Retinal pigment epithelial cell (primary cell): ENCODE measurements around the gene LGALS12.

Experiments
- DNase-seq: peaks from one replicate; pipeline ENCODE4 v3.0.0-alpha.2; 2010; ENCODE audit warnings: low read depth
- H3K4me3 ChIP-seq: 2 replicates; pipeline ENCODE4 v1.5.1; 2011; ENCODE audit warnings: mild to moderate bottlenecking, low read length, control low read depth, moderate library complexity
- TF ChIP-seq, protein P1 (sequence below): conservative IDR thresholded peaks from 2 replicates; pipeline ENCODE4 v1.5.1; 2011; ENCODE audit warnings: low read depth, low read length, control low read depth, inconsistent platforms

The LGALS12 gene

DNA sequence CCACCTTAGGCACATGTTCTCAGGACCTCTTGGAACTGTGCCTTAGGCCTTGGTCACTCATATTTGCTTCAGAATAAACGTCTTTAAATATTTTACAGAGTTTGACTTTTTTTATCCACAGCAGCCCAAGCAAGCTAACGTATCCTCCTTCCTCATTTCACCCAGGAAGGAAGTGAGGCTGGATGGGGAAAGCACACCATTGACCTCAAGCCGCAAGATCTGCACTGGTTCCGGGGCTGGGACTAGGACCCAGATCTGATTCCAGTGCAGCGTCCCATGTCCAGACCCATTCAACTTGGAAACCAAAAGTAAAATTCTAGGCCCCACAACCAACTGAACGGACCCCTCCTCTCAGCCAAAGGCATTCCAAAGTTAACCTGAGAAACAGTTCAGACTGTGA, 2.4 kb upstream of the LGALS12 start:
- no peak overlapping the region for H3K4me3 ChIP-seq

DNA sequence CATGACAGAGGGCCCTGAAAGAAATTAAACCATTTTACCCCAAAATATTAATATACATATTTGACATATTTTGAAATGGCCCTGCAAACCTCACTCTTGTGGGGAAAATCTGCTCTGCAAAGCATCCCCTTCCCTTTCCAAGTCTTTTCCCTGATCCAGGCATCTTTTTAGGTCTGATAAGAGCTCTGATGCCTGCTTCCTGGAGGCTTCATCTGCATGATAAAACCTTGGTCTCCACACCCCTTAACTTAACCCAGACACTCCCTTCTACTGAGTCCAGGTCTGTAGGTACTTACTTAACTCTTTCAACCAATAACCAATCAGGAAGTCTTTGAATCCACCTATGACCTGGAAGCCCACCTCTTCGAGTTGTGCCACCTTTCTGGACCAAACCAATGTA, 1.8 kb upstream of the LGALS12 start:
- TF ChIP-seq, protein P1, sequence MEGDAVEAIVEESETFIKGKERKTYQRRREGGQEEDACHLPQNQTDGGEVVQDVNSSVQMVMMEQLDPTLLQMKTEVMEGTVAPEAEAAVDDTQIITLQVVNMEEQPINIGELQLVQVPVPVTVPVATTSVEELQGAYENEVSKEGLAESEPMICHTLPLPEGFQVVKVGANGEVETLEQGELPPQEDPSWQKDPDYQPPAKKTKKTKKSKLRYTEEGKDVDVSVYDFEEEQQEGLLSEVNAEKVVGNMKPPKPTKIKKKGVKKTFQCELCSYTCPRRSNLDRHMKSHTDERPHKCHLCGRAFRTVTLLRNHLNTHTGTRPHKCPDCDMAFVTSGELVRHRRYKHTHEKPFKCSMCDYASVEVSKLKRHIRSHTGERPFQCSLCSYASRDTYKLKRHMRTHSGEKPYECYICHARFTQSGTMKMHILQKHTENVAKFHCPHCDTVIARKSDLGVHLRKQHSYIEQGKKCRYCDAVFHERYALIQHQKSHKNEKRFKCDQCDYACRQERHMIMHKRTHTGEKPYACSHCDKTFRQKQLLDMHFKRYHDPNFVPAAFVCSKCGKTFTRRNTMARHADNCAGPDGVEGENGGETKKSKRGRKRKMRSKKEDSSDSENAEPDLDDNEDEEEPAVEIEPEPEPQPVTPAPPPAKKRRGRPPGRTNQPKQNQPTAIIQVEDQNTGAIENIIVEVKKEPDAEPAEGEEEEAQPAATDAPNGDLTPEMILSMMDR, result no peak
- H3K4me3 ChIP-seq, result no peak overlapping the region
- no peak for DNase-seq

More for the DNA sequence above, 2.4 kb upstream of the LGALS12 start:
- no peak for DNase-seq
- TF ChIP-seq, protein P1, result no peak

DNA sequence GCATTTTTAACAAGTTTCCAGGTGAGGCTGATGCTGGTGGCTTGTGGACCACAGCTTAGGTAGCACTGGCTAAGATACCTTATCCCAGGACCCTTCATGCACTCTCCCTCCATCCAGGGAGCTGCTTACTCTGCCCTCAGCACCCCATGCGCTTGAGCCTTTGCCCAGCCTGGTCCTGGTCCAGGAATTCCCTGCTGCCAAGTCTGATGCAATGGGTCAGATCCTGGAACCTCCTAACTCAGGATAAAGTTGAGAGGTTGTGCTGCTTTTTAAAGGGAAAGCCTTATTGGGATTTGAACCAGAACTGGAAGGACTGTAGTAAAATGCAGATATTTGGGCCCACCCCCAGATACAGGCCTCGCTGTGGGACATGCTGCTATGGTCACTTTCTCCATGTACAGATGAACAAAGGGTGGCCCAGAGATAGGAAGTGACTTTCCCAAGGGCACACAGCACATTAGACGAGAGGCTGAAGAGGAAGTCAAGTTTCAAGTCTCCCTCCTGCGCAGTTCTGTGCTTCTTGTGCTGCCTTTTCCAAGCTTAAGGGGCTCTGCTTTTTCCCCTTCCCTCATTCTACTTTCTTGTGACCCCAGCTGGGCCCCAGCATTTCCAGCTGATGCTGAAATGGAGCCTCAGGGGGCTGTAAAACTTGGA, 824 bp upstream of the LGALS12 start:
- TF ChIP-seq, protein P1, result no peak
- H3K4me3 ChIP-seq, result no peak overlapping the region
- no peak for DNase-seq

DNA sequence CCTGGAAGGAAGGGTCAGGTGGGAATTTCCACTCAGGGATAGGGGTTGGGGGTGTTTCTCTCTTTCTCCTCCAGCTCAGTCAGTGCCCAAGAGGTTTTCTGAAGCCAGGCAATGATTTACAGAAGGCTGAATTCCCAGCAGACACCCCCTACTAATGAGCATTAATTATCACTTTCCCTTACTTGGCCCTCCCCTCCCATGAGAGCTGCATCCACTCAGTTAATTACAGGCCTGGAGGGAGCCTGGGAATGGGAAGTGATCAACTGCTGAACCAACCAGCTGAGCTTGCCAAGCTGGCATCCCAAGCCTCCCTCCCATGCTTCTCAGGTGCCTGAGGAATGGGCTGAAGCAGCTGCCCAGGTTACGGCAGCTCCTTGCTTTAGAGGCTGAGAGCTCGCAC, 992 bp downstream of the LGALS12 start:
- H3K4me3 ChIP-seq, result no peak overlapping the region
- TF ChIP-seq, protein P1, result no peak
- no peak for DNase-seq

DNA sequence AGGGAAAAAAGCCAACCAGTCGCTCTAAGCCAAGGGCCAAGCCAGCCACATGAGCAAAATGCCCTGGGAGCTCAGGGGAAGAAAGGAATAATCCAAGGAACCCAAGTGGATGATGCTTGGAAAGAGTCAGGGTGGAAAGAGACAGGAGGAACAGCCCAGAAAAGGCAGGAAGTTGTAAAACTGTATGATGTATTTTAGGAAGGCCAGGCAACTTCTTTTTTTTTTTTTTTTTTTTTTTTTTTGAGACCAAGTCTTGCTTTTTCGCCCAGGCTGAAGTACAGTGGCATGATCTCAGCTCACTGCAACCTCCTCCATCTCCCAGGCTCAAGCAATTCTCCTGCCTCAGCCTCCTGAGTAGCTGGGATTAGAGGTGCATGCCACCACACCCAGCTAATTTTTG, 1.6 kb downstream of the LGALS12 start:
- H3K4me3 ChIP-seq, result no peak overlapping the region
- TF ChIP-seq, protein P1, result no peak
- DNase-seq, result no peak

DNA sequence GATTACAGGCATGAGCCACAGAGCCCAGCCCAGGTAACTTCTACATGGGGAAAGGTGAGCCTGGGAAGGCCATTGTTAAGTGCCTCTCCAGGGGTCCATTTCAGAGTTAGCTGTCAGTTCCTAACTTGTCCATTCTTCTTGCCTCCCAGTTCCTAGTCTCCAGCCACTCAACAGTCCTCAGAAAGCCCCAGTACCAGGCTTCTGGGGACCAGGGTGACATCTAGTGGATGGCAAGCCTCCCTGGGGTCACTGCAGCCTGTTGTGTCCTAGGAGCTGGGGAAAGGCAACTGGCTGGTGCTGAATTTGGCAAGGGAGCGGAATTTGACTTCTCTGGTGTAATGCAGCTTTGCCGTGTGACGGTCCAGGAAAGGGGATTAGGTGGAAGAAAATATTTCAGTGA, 2.1 kb downstream of the LGALS12 start:
- DNase-seq, result no peak
- H3K4me3 ChIP-seq, result no peak overlapping the region
- TF ChIP-seq, protein P1, result peak; percentile 59

DNA sequence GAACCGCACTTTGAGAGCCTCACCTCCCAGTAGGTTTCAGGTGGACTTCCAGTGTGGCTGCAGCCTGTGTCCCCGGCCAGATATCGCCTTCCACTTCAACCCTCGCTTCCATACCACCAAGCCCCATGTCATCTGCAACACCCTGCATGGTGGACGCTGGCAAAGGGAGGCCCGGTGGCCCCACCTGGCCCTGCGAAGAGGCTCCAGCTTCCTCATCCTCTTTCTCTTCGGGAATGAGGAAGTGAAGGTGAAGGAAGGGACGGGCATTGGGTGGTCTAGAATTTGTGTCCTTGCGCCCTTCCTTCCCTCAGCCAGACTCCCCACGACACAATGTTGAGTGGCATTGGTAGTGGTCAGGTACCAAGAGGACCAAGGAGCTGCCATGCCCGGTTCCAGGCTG, 2.9 kb downstream of the LGALS12 start:
- TF ChIP-seq, protein P1, result no peak
- no peak for DNase-seq
- no peak overlapping the region for H3K4me3 ChIP-seq
